ENCODE data around the gene PRDX5. TPM values are rescaled to one million over a fixed set of nuclear protein-coding genes. Genes with fewer than 3 reads are reported as not detected.

PRDX5 gene
- total RNA-seq, 6 experiments from 2014 or later = 161 to 207 (median 186) TPM

DNA sequence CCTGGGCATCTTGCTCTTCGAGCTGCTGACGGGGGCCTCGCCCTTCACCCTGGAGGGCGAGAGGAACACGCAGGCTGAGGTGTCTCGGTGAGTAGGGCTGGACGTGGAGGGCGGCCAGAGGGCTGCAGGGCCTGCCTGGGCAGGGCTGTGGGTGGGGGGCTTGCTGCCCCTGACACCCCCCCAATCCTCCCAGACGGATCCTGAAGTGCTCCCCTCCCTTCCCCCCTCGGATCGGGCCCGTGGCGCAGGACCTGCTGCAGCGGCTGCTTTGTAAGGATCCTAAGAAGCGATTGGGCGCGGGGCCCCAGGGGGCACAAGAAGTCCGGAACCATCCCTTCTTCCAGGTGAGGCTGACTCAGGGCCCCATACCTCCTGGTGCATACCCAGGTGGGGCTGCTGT, 43.7 kb downstream of the PRDX5 start:
- H3K27me3 Mint-ChIP-seq (ENCODE audit: insufficient read depth) = peaks cover 2% of the 10 kb centered on the region; the same call in 1 of the 2 replicates
- no peak for DNase-seq
- TF ChIP-seq, protein P1, sequence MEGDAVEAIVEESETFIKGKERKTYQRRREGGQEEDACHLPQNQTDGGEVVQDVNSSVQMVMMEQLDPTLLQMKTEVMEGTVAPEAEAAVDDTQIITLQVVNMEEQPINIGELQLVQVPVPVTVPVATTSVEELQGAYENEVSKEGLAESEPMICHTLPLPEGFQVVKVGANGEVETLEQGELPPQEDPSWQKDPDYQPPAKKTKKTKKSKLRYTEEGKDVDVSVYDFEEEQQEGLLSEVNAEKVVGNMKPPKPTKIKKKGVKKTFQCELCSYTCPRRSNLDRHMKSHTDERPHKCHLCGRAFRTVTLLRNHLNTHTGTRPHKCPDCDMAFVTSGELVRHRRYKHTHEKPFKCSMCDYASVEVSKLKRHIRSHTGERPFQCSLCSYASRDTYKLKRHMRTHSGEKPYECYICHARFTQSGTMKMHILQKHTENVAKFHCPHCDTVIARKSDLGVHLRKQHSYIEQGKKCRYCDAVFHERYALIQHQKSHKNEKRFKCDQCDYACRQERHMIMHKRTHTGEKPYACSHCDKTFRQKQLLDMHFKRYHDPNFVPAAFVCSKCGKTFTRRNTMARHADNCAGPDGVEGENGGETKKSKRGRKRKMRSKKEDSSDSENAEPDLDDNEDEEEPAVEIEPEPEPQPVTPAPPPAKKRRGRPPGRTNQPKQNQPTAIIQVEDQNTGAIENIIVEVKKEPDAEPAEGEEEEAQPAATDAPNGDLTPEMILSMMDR (IDR thresholded peaks at IDR 0.05) = no peak
- no peaks in the 10 kb centered on the region for H3K9me3 Mint-ChIP-seq
- H3K4me1 Mint-ChIP-seq (ENCODE audit: low read depth) = peaks cover 28% of the 10 kb centered on the region
- H3K27ac Mint-ChIP-seq = no peak overlapping the region
- no peak overlapping the region for H3K4me3 Mint-ChIP-seq
- H3K36me3 Mint-ChIP-seq (ENCODE audit: low read depth) = peaks cover 20% of the 10 kb centered on the region

DNA sequence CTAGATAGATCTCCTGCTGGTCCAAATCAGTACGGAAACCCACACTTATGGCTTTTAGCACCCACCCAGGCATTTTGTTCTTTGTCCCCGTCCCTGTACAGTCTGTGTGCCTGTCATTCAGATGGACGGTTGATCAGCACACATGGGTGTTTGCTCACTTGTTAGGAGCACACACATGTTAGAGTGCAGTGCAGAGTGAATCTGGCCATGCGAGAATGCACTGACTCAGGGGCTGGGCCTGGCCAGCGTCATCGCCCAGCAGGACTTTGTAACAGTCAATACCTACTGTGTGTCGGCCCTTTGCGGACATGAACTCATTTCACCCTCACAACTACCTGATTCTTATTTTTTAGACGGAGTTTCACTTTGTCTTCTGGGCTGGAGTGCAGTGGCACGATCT, 44.4 kb downstream of the PRDX5 start:
- Mint-ChIP-seq H3K4me1 (ENCODE audit: low read depth) (peaks cover 29% of the 10 kb centered on the region), H3K4me3 (no peak overlapping the region), H3K36me3 (ENCODE audit: low read depth) (peaks cover 24% of the 10 kb centered on the region), H3K9me3 (no peaks in the 10 kb centered on the region), H3K27ac (no peak overlapping the region), H3K27me3 (ENCODE audit: insufficient read depth) (peaks cover 2% of the 10 kb centered on the region; the same call in 1 of the 2 replicates)
- TF ChIP-seq, protein P1 (IDR thresholded peaks at IDR 0.05) = no peak
- no peak for DNase-seq

DNA sequence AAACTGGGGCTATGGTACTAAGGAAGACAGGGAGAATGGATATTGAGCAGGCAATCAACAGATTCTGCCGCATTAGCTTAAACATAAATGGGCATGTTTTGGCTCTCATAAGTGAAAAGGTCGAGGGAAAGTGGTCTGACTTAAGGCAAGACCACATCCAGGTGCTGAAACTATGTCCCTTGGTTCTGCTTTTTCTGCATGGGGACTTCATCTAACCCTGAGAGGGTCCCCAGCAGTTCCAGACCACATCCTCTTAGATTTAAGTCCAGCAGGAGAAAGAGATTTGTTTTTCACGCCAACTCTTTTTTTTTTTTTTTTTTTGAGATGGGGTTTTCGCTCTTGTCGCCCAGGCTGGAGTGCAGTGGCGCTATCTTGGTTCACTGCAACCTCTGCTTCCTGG, 46.5 kb downstream of the PRDX5 start:
- no peak for DNase-seq
- H3K4me1 Mint-ChIP-seq (ENCODE audit: low read depth) = peaks cover 19% of the 10 kb centered on the region
- peaks cover 2% of the 10 kb centered on the region; the same call in 1 of the 2 replicates for H3K27me3 Mint-ChIP-seq (ENCODE audit: insufficient read depth)
- H3K27ac Mint-ChIP-seq = no peak overlapping the region
- no peak overlapping the region for H3K4me3 Mint-ChIP-seq
- H3K9me3 Mint-ChIP-seq = no peaks in the 10 kb centered on the region
- peaks cover 24% of the 10 kb centered on the region for H3K36me3 Mint-ChIP-seq (ENCODE audit: low read depth)
- TF ChIP-seq, protein P1 (IDR thresholded peaks at IDR 0.05) = no peak

DNA sequence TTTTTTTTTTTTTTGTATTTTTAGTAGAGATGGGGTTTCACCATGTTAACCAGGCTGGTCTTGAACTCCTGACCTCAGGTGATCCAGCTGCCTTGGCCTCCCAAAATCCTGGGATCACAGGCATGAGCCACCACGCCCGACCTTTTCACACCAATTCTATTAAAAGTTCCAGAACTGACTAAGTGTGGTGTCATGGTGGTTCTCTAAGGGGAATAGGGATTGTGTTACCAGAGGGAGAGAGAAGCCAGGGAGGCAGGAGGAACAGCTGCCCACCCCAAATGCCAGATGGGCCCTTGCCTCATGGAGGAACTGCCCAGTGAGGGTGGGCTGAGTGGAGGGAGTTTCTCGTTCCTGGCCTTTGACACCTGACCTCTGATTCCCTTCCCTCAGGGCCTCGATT, 47.0 kb downstream of the PRDX5 start:
- H3K27me3 Mint-ChIP-seq (ENCODE audit: insufficient read depth) = no peaks in the 10 kb centered on the region
- no peaks in the 10 kb centered on the region for H3K9me3 Mint-ChIP-seq
- no peak overlapping the region for H3K27ac Mint-ChIP-seq
- peaks cover 27% of the 10 kb centered on the region for H3K36me3 Mint-ChIP-seq (ENCODE audit: low read depth)
- peaks cover 14% of the 10 kb centered on the region for H3K4me1 Mint-ChIP-seq (ENCODE audit: low read depth)
- TF ChIP-seq, protein P1 (IDR thresholded peaks at IDR 0.05) = no peak
- no peak for DNase-seq
- H3K4me3 Mint-ChIP-seq = no peak overlapping the region

DNA sequence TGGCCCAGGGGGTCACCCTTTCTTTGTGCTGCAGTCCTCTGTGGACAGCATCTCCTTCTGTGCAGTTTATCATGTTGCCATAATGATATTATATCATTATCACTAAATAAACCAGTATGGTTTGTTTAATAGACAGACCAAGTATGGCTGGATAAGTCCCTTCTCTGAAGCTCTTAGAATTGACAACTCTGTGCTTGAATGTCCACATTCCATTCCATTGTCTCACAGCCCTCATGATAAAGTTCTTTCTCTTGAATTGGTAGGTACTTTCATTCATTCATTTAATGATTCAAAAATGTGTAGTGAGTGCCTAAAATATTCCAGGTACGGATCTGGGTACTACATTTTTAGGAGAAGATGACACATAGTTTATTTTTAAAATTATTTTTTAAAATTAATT, 48.8 kb downstream of the PRDX5 start:
- TF ChIP-seq, protein P1 (IDR thresholded peaks at IDR 0.05) = no peak
- H3K4me1 Mint-ChIP-seq (ENCODE audit: low read depth) = peaks cover 13% of the 10 kb centered on the region
- H3K27ac Mint-ChIP-seq = no peak overlapping the region
- no peaks in the 10 kb centered on the region for H3K27me3 Mint-ChIP-seq (ENCODE audit: insufficient read depth)
- H3K36me3 Mint-ChIP-seq (ENCODE audit: low read depth) = peaks cover 28% of the 10 kb centered on the region
- H3K4me3 Mint-ChIP-seq = no peak overlapping the region
- no peak for DNase-seq
- H3K9me3 Mint-ChIP-seq = no peaks in the 10 kb centered on the region
